ENCODE data around the gene TBX1.

- TF ChIP-seq, protein P1, sequence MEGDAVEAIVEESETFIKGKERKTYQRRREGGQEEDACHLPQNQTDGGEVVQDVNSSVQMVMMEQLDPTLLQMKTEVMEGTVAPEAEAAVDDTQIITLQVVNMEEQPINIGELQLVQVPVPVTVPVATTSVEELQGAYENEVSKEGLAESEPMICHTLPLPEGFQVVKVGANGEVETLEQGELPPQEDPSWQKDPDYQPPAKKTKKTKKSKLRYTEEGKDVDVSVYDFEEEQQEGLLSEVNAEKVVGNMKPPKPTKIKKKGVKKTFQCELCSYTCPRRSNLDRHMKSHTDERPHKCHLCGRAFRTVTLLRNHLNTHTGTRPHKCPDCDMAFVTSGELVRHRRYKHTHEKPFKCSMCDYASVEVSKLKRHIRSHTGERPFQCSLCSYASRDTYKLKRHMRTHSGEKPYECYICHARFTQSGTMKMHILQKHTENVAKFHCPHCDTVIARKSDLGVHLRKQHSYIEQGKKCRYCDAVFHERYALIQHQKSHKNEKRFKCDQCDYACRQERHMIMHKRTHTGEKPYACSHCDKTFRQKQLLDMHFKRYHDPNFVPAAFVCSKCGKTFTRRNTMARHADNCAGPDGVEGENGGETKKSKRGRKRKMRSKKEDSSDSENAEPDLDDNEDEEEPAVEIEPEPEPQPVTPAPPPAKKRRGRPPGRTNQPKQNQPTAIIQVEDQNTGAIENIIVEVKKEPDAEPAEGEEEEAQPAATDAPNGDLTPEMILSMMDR (conservative IDR thresholded peaks at IDR 0.05) = no peak
- peak; percentile 76 for TF ChIP-seq ZFX (IDR thresholded peaks at IDR 0.05)
Observed at GRCh38 chr22:19761725-19762567, 1.4 kb downstream of the TBX1 start.
